ENCODE results near the gene MAPK12. TPM values are rescaled to one million over a fixed set of nuclear protein-coding genes. Genes with fewer than 3 reads are reported as not detected.

MAPK12 gene
- total RNA-seq, 2 experiments from 2014 or later: 1.2 to 1.3 TPM

DNA sequence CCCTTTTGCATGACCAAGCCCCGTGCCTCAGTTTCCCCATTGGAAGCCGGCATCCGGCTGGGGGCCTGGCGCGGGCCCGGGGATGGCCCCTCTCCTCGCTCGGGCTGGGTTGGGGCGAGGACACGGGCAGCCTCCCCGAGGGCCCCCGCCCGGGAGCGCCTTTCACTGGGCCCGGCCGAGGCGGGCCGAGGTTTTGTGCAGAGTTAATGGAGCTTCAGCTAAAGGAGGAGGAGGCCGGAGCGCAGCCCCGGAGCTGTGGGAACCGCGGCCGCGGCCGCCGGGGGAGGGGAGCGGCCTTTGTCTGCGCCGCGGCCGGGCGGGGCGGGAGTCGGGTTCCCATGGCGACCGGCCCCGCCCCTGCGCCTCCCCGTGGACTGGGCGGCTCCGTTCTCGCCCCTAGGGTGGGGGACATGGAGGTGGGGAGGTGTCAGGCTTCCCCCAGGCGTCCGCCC is 10.1 kb upstream of the MAPK12 start:
- ChIA-PET POLR2A (interaction anchor here (1.1 kb wide), 1 partner anchor 70 kb away, joined by 5 read pairs; no protein-coding TSS in a partner anchor), CTCF (interaction anchor here (0.6 to 2.1 kb wide), 3 partner anchors 21 to 329 kb away, joined by 3 to 6 read pairs (median 4); partner anchors contain the start of genes HDAC10 and PPP6R2)
- DNase-seq: peak in 12 of 14 experiments; percentile 16 to 78 (median 52)
- H3K9me3 Mint-ChIP-seq: no peaks in the 10 kb centered on the region
- H3K27me3 Mint-ChIP-seq: no peaks in the 10 kb centered on the region
- no peak for ATAC-seq (ENCODE audit: poor library complexity)
- H3K4me1 ChIP-seq (ENCODE audit: insufficient read depth, low read length): peaks cover 46% of the 10 kb centered on the region
- no peak overlapping the region for H3K4me3 Mint-ChIP-seq
- H3K9me3 ChIP-seq (ENCODE audit: control insufficient read depth in 1 of 2, insufficient read depth in 1 of 2, low read length in 2 of 2): peaks cover 0 to 17% of the 10 kb centered on the region in 2 experiments
- H3K27ac ChIP-seq (ENCODE audit: low read depth in 1 of 2, low read length in 2 of 2): no peak overlapping the region
- peaks cover 22% of the 10 kb centered on the region for H3K4me1 Mint-ChIP-seq (ENCODE audit: low read depth)
- no peaks in the 10 kb centered on the region for H3K27me3 ChIP-seq (ENCODE audit: control insufficient read depth in 1 of 2, insufficient read depth in 2 of 2, low read length in 2 of 2)
- TF ChIP-seq, protein P1, sequence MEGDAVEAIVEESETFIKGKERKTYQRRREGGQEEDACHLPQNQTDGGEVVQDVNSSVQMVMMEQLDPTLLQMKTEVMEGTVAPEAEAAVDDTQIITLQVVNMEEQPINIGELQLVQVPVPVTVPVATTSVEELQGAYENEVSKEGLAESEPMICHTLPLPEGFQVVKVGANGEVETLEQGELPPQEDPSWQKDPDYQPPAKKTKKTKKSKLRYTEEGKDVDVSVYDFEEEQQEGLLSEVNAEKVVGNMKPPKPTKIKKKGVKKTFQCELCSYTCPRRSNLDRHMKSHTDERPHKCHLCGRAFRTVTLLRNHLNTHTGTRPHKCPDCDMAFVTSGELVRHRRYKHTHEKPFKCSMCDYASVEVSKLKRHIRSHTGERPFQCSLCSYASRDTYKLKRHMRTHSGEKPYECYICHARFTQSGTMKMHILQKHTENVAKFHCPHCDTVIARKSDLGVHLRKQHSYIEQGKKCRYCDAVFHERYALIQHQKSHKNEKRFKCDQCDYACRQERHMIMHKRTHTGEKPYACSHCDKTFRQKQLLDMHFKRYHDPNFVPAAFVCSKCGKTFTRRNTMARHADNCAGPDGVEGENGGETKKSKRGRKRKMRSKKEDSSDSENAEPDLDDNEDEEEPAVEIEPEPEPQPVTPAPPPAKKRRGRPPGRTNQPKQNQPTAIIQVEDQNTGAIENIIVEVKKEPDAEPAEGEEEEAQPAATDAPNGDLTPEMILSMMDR (IDR thresholded peaks at IDR 0.05): no peak
- intact Hi-C loops (cut with DNase I, micrococcal nuclease): loop anchor here (2.0 to 10.0 kb wide), 3 partner anchors 19 to 343 kb away; partner anchors contain the start of gene PPP6R2 (in 1 of the 2)
- H3K27ac Mint-ChIP-seq: no peak overlapping the region
- peak overlapping the region; percentile 52 for H3K4me3 ChIP-seq (ENCODE audit: low read length)
- no peaks in the 10 kb centered on the region for H3K36me3 ChIP-seq (ENCODE audit: insufficient read depth, low read length)
- no peaks in the 10 kb centered on the region for H3K36me3 Mint-ChIP-seq (ENCODE audit: low read depth)

- H3K27ac Mint-ChIP-seq: no peak overlapping the region
Observed at GRCh38 chr22:50270666-50271394, 9.3 kb upstream of the MAPK12 start.

More at GRCh38 chr22:50270666-50271394, 9.3 kb upstream of the MAPK12 start:
- H3K36me3 Mint-ChIP-seq (ENCODE audit: low read depth): no peaks in the 10 kb centered on the region
- peaks cover 0 to 11% of the 10 kb centered on the region in 2 experiments for H3K9me3 ChIP-seq (ENCODE audit: control insufficient read depth in 1 of 2, insufficient read depth in 1 of 2, low read length in 2 of 2)
- peak overlapping the region; percentile 52 for H3K4me3 ChIP-seq (ENCODE audit: low read length)
- TF ChIP-seq, protein P1 (IDR thresholded peaks at IDR 0.05): peak; percentile 7
- no peaks in the 10 kb centered on the region for H3K27me3 Mint-ChIP-seq
- ChIA-PET CTCF (interaction anchor here (0.6 to 2.1 kb wide), 2 partner anchors 72 to 329 kb away, joined by 4 to 6 read pairs; partner anchors contain the start of gene PPP6R2), POLR2A (no interaction called here)
- intact Hi-C loops (cut with DNase I, micrococcal nuclease): loop anchor here (2.0 to 10.0 kb wide), 3 partner anchors 18 to 344 kb away; partner anchors contain the start of gene PPP6R2 (in 1 of the 2)
- peak; percentile 47 to 84 (median 66) for DNase-seq
- no peaks in the 10 kb centered on the region for H3K27me3 ChIP-seq (ENCODE audit: control insufficient read depth in 1 of 2, insufficient read depth in 2 of 2, low read length in 2 of 2)
- peak overlapping the region; percentile 78 for H3K4me3 Mint-ChIP-seq
- peak; percentile 56 for ATAC-seq (ENCODE audit: poor library complexity)
- no peaks in the 10 kb centered on the region for H3K36me3 ChIP-seq (ENCODE audit: insufficient read depth, low read length)
- no peaks in the 10 kb centered on the region for H3K9me3 Mint-ChIP-seq
- no peak overlapping the region for H3K27ac ChIP-seq (ENCODE audit: low read depth in 1 of 2, low read length in 2 of 2)
- H3K4me1 Mint-ChIP-seq (ENCODE audit: low read depth): peaks cover 22% of the 10 kb centered on the region
- H3K4me1 ChIP-seq (ENCODE audit: insufficient read depth, low read length): peaks cover 46% of the 10 kb centered on the region
